Measurements from ENCODE around the gene C4orf50. TPM values are rescaled to one million over a fixed set of nuclear protein-coding genes. Genes with fewer than 3 reads are reported as not detected.

C4orf50 gene
- total and polyA plus RNA-seq, 2 of the 13 experiments (the other 11 are each of a cell fraction or from before 2014, with no cell fraction given), result not detected

GRCh38 chr4:6030679-6031078 lies 12.4 kb upstream of the C4orf50 start:
- Histone ChIP-seq H2AFZ (ENCODE audit: low read length) (no peak overlapping the region), H3K4me1 (ENCODE audit: insufficient read depth, low read length) (no peaks in the 10 kb centered on the region), H3K9me3 (ENCODE audit: low read length) (no peaks in the 10 kb centered on the region), H3K27me3 (ENCODE audit: control insufficient read depth in 1 of 2, insufficient read depth in 2 of 2, low read length in 2 of 2) (peaks cover 6 to 48% of the 10 kb centered on the region in 2 experiments), H3K9ac (ENCODE audit: insufficient read depth, low read depth, low read length) (no peak overlapping the region), H3K27ac (ENCODE audit: extremely low read length, insufficient read depth, low read length) (no peak overlapping the region), H4K20me1 (ENCODE audit: insufficient read depth, low read length) (peaks cover 1% of the 10 kb centered on the region; the same call in 1 of the 2 replicates), H3K36me3 (replicated peaks in 1 of 2; ENCODE audit: control insufficient read depth in 1 of 2, insufficient read depth in 2 of 2, low read length in 2 of 2) (no peaks in the 10 kb centered on the region), H3K79me2 (ENCODE audit: insufficient read depth, low read length) (no peaks in the 10 kb centered on the region), H3K4me3 (replicated peaks in 1 of 3; ENCODE audit: insufficient read depth in 1 of 3, low read depth in 2 of 3, low read length in 3 of 3) (no peak overlapping the region), H3K4me2 (ENCODE audit: low read depth, low read length) (no peak overlapping the region)
- no peak for DNase-seq (ENCODE audit: low spot score)
- no peak for TF ChIP-seq SRF (IDR thresholded peaks at IDR 0.05; ENCODE audit: low read depth, low read length)
- no peak for TF ChIP-seq ZNF790 (CRISPR knock-in tag; IDR thresholded peaks at IDR 0.05; ENCODE audit: borderline replicate concordance)
- TF ChIP-seq PBX2 (CRISPR knock-in tag; IDR thresholded peaks at IDR 0.05), result no peak
- TF ChIP-seq IKZF1 (IDR thresholded peaks at IDR 0.05), result no peak
- no peak for TF ChIP-seq ZBTB26 (CRISPR knock-in tag; IDR thresholded peaks at IDR 0.05; ENCODE audit: borderline replicate concordance)
- TF ChIP-seq EZH2 (conservative IDR thresholded peaks at IDR 0.05; ENCODE audit: low read depth, low read length), result no peak
- ChIA-PET POLR2A (no interaction called here), CTCF (ENCODE audit: low intra/inter-chr PET ratio, low total read pairs) (no interaction called here)
- ATAC-seq, result no peak
- 30% methylated on average over 4 of the region's 7 CpGs for WGBS (ENCODE audit: low lambda C conversion rate)
- intact Hi-C loops (cut with micrococcal nuclease; ENCODE audit: unreplicated experiment), result no loop called here
- FAIRE-seq, result no peak
- no TSS peak for BruUV-seq (replicated peaks)
- in situ Hi-C loops (cut with HindIII; ENCODE audit: extremely low pct_ligation_motif_present, low pct_unique_long_range_greater_than_20kb), result no loop called here

GRCh38 chr4:6029254-6029653 lies 11.0 kb upstream of the C4orf50 start:
- FAIRE-seq, result no peak
- H3K27me3 ChIP-seq (ENCODE audit: control insufficient read depth in 1 of 2, insufficient read depth in 2 of 2, low read length in 2 of 2), result peaks cover 9 to 59% of the 10 kb centered on the region in 2 experiments

More at GRCh38 chr4:6029254-6029653, 11.0 kb upstream of the C4orf50 start:
- WGBS (ENCODE audit: low lambda C conversion rate), result 12% methylated on average over 6 of the region's 6 CpGs
- H3K4me3 ChIP-seq (replicated peaks in 1 of 3; ENCODE audit: insufficient read depth in 1 of 3, low read depth in 2 of 3, low read length in 3 of 3), result no peak overlapping the region
- DNase-seq (ENCODE audit: low spot score), result no peak
- H3K27ac ChIP-seq (ENCODE audit: extremely low read length, insufficient read depth, low read length), result no peak overlapping the region
- ChIA-PET POLR2A (no interaction called here), CTCF (ENCODE audit: low intra/inter-chr PET ratio, low total read pairs) (no interaction called here)
- no TSS peak for BruUV-seq (replicated peaks)
- no peaks in the 10 kb centered on the region for H3K79me2 ChIP-seq (ENCODE audit: insufficient read depth, low read length)
- in situ Hi-C loops (cut with HindIII; ENCODE audit: extremely low pct_ligation_motif_present, low pct_unique_long_range_greater_than_20kb), result no loop called here
- no peak for TF ChIP-seq KAT7 (CRISPR knock-in tag; IDR thresholded peaks at IDR 0.05; ENCODE audit: borderline replicate concordance)
- no peak for TF ChIP-seq ZNF709 (CRISPR knock-in tag; IDR thresholded peaks at IDR 0.05)
- TF ChIP-seq ZNF766 (CRISPR knock-in tag; IDR thresholded peaks at IDR 0.05; ENCODE audit: borderline replicate concordance), result no peak
- TF ChIP-seq NR2F1 (CRISPR knock-in tag; IDR thresholded peaks at IDR 0.05), result no peak
- peaks cover 4% of the 10 kb centered on the region; the same call in 1 of the 2 replicates for H4K20me1 ChIP-seq (ENCODE audit: insufficient read depth, low read length)
- H3K9ac ChIP-seq (ENCODE audit: insufficient read depth, low read depth, low read length), result no peak overlapping the region
- H3K4me1 ChIP-seq (ENCODE audit: insufficient read depth, low read length), result no peaks in the 10 kb centered on the region
- H3K9me3 ChIP-seq (ENCODE audit: low read length), result no peaks in the 10 kb centered on the region
- intact Hi-C loops (cut with micrococcal nuclease; ENCODE audit: unreplicated experiment), result no loop called here
- H3K36me3 ChIP-seq (replicated peaks in 1 of 2; ENCODE audit: control insufficient read depth in 1 of 2, insufficient read depth in 2 of 2, low read length in 2 of 2), result no peaks in the 10 kb centered on the region
- H2AFZ ChIP-seq (ENCODE audit: low read length), result no peak overlapping the region
- no peak for ATAC-seq
- H3K4me2 ChIP-seq (ENCODE audit: low read depth, low read length), result no peak overlapping the region

All from HepG2 (cell line).